Measurements from ENCODE around the gene UNKL.
A peak's percentile ranks its signal among the peaks of the same experiment; 100 is the strongest.

Gene UNKL, protein sequence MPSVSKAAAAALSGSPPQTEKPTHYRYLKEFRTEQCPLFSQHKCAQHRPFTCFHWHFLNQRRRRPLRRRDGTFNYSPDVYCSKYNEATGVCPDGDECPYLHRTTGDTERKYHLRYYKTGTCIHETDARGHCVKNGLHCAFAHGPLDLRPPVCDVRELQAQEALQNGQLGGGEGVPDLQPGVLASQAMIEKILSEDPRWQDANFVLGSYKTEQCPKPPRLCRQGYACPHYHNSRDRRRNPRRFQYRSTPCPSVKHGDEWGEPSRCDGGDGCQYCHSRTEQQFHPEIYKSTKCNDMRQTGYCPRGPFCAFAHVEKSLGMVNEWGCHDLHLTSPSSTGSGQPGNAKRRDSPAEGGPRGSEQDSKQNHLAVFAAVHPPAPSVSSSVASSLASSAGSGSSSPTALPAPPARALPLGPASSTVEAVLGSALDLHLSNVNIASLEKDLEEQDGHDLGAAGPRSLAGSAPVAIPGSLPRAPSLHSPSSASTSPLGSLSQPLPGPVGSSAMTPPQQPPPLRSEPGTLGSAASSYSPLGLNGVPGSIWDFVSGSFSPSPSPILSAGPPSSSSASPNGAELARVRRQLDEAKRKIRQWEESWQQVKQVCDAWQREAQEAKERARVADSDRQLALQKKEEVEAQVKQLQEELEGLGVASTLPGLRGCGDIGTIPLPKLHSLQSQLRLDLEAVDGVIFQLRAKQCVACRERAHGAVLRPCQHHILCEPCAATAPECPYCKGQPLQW

DNA sequence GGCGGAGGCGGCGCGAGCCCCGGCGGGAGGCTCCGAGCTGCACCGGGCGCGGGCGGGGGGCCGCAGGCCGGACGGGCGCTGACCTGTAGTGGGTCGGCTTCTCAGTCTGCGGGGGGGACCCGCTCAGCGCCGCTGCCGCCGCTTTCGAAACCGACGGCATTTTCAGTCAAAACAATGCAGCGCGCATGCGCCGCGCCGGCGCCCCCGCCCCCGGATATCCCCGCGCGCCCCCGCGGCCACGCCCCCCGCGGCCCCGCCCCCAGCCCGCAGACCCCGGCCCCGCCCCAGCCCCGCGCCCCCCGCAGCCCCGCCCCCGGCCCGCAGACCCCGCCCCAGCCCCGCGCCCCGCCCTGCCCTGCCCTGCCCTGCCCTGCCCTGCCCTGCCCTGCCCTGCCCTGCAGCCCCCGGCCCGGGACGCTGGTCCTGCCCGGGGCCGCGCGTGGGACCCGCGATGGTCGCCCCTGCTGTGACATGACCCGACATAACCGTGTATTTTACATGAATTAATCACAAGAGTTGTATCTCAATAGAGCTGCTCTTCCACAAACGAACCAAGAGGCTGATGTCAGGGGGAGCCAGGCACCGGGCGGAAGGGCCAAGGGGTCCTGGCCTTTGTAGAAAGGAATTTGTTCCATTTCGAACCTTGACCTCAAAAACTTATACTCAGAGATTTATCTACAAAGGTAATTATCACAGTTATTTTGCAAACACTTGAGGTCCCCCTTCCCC is at the start of gene UNKL:
UNKL (minus strand) TSS at position 173 of the 729 bp plus-strand sequence; CDS start at position 160, 13 bp downstream.
- H3K4me3 ChIP-seq (ENCODE audit: low read length) = peak within 1 kb of the TSS; percentile 67
- TF ChIP-seq, protein P1, sequence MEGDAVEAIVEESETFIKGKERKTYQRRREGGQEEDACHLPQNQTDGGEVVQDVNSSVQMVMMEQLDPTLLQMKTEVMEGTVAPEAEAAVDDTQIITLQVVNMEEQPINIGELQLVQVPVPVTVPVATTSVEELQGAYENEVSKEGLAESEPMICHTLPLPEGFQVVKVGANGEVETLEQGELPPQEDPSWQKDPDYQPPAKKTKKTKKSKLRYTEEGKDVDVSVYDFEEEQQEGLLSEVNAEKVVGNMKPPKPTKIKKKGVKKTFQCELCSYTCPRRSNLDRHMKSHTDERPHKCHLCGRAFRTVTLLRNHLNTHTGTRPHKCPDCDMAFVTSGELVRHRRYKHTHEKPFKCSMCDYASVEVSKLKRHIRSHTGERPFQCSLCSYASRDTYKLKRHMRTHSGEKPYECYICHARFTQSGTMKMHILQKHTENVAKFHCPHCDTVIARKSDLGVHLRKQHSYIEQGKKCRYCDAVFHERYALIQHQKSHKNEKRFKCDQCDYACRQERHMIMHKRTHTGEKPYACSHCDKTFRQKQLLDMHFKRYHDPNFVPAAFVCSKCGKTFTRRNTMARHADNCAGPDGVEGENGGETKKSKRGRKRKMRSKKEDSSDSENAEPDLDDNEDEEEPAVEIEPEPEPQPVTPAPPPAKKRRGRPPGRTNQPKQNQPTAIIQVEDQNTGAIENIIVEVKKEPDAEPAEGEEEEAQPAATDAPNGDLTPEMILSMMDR (conservative IDR thresholded peaks at IDR 0.05; ENCODE audit: low read depth, low read length) = no peak
- DNase-seq (ENCODE audit: low read depth) = no peak

DNA sequence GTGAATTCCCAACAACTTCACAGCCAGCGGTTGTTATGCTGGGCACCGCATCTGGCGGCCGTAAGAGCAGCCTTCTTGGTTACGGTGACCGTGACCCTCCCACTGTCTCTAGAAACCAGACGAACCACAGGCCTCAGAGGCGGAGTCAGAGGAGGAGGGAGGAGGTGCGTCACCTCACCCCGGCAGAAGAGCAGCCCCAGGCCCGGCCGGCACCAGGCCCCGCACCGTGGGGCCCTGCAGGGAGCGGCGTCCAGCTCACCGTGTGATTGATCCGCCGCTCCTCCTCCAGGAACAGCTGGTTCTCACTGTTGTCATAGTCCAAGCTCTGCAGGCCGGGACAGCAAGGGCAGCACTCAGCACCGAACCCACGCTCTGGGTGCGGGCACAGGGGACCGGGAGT is 46.6 kb upstream of the UNKL start:
- no peak for DNase-seq (ENCODE audit: low read depth)
- H3K4me3 ChIP-seq (ENCODE audit: low read length) = no peak overlapping the region
- TF ChIP-seq, protein P1 (conservative IDR thresholded peaks at IDR 0.05; ENCODE audit: low read depth, low read length) = no peak

- no peak for DNase-seq (ENCODE audit: low read depth)
- TF ChIP-seq, protein P1 (conservative IDR thresholded peaks at IDR 0.05; ENCODE audit: low read depth, low read length) = no peak
- no peak overlapping the region for H3K4me3 ChIP-seq (ENCODE audit: low read length)
Measured at GRCh38 chr16:1460602-1461138, 46.2 kb upstream of the UNKL start.

DNA sequence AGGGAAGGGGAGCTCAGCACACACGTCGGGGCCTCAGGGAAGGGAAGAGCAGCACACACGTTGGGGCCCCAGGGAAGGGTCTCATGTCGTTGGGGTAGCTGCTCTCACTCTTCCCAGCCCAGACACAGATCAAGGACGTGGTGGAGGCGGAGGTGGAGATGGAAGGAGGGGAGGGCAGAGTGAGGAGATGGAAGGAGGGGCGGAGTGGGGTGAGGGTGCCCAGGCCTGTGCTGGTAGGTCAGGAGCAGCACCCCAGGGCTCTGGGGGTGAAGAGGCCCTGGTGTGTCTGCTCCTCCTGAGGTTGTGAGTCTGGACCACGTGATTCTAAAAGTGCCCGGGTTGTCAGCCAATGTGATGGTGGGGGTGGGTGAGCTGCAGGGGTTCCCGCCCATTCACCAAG is 45.5 kb upstream of the UNKL start:
- TF ChIP-seq, protein P1 (conservative IDR thresholded peaks at IDR 0.05; ENCODE audit: low read depth, low read length) = no peak
- DNase-seq (ENCODE audit: low read depth) = no peak
- H3K4me3 ChIP-seq (ENCODE audit: low read length) = no peak overlapping the region

DNA sequence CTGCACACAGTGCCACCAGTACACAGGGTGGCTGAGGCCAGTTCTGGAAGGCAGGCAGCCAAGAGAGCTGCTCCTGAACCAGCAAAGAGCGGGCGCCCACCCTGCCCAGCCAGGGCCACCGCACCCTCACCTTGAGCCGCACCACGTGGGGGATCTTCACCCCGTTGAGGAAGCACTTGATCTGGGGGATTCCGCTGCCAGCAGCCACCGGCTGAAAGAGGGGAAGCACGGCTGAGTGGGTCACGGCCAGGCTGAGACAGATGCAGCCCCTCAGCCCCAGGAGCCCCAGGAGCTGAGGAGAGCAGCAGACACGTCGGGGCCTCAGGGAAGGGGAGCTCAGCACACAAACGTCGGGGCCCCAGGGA is 44.5 kb upstream of the UNKL start:
- TF ChIP-seq, protein P1 (conservative IDR thresholded peaks at IDR 0.05; ENCODE audit: low read depth, low read length) = no peak
- DNase-seq (ENCODE audit: low read depth) = no peak

GRCh38 chr16:1458336-1458976 is 44.0 kb upstream of the UNKL start:
- H3K4me3 ChIP-seq (ENCODE audit: low read length) = no peak overlapping the region
- TF ChIP-seq, protein P1 (conservative IDR thresholded peaks at IDR 0.05; ENCODE audit: low read depth, low read length) = no peak
- no peak for DNase-seq (ENCODE audit: low read depth)

More for the DNA sequence above, 44.5 kb upstream of the UNKL start:
- H3K4me3 ChIP-seq (ENCODE audit: low read length) = no peak overlapping the region
